Skeletal muscle cell (primary cell): ENCODE results near the gene LACRT.

ENCODE experiments used
- DNase-seq: peaks from one replicate; pipeline ENCODE4 v3.0.0-alpha.2; 2010; ENCODE audit warnings: low read depth
- H3K4me3 ChIP-seq: 2 replicates; pipeline ENCODE4 v1.5.1; 2011; ENCODE audit warnings: low read depth, mild to moderate bottlenecking, control low read depth, low read length, moderate library complexity

Gene LACRT

DNA sequence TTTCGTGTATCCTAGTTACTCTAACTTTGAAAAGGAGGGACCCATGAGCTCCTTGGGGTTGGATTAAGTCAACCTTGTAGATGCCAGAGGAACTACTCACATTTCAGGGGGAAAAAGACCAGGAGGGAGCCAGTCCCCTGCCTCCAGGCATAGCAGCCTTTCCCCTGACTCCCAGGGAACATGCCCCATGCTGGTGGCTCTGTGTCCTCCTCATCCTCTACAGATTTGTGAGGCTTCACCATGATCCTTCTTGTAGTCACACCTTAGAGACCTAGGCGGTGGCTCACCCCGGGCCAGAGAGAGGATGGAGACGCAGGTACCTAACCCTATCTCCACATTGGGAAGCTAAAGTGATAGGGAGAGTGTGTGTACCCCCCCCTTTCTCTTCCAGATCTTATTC, 30.3 kb downstream of the LACRT start:
- H3K4me3 ChIP-seq: no peak overlapping the region
- no peak for DNase-seq

DNA sequence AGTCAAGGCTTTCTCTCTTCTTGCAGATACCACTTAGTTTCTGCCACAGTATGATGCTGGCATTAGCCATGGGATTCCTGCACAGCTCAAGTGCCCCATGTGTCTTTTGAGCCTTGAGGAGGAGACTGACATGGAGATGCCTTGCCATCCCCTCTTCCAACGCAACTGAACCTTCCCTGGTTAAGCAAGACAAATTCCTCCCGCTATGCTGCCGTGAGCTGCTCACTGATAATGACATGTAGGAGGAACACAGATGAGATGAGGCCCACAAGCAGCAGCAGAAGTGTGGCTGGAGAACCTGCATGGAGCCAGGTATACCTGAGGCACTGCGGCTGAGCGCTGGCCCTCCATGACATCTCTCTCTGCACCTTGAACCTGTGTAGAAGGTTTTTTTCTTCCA, 30.8 kb downstream of the LACRT start:
- no peak for DNase-seq
- no peak overlapping the region for H3K4me3 ChIP-seq

DNA sequence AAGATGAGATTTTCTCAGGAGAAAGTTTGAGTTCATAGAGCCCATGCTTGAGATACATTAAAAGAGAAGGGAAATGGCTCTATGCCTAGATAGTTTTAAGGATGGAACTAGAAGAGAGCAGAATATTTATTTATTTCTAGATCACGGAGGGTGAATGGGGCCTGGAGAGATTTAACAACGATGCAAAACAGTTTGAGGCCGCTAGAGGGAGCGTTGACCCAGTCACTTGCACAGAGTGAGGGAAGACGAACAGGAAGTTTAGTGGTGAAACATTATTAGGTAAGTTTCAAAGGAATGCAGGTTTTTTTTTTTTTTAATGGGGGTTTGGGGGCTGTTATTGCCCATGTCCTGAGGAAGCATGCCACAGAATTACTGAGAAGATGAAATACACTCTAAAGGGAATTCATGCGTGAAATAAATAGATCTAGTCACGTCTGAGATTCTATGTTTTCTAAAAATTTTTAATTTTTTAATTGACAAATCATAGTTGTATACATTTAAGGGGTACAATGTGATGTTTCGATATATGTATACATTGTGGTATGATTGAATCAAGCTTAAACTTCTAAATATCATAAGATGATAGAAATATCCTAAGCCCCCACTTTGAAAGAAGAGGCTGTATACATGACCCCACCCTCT, 31.4 kb downstream of the LACRT start:
- no peak for DNase-seq
- no peak overlapping the region for H3K4me3 ChIP-seq

DNA sequence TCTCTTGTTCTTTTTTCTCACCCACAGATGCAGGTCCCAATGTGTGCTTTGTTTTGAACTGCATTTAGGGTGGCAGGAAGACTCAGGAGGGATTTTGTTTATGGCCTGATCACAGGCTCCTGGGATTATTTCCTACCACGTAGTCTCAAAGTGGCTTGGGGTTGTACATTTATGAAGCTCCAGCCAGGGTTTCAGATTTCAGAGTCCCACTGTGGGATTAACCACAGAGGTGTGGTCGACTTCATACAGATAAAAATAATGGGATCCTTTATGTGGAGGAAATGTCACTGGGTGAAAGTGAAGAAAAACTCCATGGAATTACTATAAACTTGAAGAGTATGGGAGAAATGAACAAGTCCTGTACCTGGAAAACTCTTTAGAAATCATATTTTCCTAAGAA, 32.0 kb downstream of the LACRT start:
- DNase-seq: no peak
- no peak overlapping the region for H3K4me3 ChIP-seq

DNA sequence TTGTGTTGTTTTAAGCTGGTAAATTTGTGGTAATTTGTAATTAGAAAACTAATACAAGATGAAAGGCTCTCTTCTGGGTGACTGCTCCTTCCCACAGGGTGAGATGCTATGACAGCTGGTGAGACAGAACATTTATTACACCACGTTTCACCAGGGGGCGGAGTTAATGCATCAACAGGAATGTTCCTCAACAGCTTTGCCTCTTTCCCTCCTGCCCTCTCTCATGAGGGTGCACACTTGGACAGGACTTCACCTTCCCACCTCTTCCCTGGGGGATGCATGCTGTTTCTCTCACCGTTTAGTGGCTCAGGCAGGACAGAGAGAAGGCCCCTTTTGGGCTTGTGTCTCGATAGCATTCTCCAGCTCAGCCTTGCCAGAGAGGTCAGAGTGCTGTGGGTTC, 32.9 kb downstream of the LACRT start:
- no peak for DNase-seq
- no peak overlapping the region for H3K4me3 ChIP-seq

DNA sequence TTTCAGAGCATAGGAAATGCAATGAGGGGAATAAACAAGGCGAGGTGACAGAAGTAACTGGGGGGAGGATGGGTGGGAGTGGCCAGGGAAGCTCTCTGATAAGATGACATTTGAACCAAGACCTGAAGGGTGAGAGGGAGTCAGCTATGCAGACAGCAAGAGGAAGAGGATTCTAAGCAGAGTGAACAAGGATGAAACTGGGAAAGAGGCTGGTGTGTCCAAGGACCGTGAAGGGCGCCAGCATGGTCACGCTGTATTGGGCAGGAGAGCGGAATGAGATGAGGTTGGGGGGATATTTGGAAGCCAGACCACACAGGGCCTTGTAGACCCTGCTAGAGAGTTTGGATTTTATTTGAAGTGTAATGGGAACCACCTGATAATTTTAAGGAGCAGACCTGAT, 35.7 kb downstream of the LACRT start:
- H3K4me3 ChIP-seq: no peak overlapping the region
- no peak for DNase-seq

DNA sequence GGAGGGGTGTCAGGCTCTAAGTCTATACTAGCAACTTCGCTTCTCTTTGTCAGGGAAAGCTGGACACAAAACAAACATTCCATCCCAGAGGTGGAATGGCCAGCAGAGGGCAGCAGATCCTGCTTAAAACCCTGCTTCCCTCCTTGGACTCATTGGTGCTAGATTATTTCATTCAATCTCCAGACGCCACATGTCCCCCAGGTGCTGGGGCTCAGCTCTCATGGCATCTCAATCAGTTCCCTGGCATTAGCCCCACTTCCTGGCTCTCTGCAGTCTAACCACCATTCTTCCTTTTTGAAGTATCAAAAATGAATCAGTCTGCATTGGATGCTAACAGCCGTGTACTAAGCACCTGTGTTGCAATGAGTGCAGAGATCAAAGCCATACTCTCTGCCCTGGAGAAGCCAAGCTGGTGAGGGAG, 38.2 kb downstream of the LACRT start:
- DNase-seq: no peak

DNA sequence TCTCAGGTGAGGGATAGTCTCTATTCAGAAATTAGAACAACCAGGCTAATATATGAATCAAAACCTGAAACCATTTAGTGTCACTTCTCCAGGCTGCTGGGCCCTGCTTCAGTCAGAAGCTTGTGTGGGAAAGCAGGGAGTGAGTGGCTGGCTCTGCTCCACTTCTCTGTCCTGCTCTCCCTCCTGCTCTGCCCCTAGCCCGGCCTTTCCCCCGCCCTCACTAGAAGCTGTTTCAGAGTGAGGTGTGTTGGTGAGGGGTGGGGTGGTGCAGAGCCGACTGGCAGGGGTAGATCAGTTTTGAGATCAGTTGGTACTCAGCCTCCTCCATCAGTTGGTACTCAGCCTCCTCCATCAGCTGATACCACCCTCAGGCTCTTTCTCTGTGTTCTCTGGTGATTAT, 39.2 kb downstream of the LACRT start:
- DNase-seq: no peak
- H3K4me3 ChIP-seq: no peak overlapping the region

More for the DNA sequence above, 38.2 kb downstream of the LACRT start:
- no peak overlapping the region for H3K4me3 ChIP-seq

DNA sequence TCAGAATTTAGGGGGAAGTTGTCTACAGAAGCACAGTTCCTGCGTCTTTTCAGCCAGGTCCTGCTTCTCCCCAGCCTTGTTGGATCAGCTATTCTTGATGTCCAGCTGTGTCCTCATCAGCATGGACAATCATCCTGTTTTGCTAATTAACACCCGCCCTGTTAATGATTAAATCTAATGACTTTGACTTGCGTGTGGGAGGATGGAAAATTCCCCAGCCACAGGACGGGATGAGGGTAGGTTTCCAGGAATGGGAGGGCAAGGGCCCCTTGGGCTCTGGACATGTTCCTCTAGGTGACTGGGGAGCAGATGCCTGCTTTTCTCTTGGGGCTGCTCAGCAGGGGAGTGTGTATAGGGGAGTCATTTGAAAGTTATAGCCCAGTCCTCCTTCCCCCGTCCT, 41.0 kb downstream of the LACRT start:
- H3K4me3 ChIP-seq: no peak overlapping the region
- no peak for DNase-seq

DNA sequence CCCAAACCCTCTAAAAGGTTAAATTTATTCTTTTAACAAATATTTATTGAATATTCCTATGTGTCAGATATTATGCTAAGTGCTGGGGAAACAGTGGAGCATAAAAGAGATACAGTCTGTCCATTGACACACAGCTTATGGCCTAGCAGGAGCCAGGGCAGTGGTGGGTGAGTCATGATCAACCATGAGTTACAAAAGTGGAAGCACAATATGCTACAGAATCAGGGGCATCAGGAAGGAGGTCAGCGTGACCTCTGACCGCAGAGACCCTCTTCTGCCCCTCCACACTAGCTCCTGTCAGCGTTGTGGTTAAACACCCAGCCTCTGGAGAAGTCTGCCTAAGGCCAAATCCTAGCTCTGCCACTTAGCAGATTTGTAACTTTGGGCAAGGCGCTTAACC, 41.6 kb downstream of the LACRT start:
- DNase-seq: no peak
- H3K4me3 ChIP-seq: no peak overlapping the region

DNA sequence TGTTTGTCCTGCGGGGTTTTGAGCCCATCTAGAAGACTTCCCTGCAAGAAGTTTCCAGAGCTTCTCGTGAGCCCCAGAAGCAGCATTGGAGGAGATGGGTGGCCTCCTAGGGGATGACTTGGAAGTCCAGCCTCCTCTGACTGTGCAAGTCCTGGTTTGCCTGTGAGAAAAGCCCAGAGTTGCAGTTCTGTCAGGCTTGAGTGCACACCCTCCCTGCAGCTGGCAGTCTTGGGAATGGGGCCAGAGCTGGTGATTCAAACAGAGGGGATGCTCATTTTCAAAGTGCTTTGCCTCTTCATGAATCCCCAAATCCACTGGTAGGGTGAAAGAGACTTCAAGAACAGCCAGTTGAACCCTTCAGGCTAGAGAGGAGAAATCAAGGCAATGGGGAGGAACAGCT, 42.4 kb downstream of the LACRT start:
- no peak overlapping the region for H3K4me3 ChIP-seq
- no peak for DNase-seq

DNA sequence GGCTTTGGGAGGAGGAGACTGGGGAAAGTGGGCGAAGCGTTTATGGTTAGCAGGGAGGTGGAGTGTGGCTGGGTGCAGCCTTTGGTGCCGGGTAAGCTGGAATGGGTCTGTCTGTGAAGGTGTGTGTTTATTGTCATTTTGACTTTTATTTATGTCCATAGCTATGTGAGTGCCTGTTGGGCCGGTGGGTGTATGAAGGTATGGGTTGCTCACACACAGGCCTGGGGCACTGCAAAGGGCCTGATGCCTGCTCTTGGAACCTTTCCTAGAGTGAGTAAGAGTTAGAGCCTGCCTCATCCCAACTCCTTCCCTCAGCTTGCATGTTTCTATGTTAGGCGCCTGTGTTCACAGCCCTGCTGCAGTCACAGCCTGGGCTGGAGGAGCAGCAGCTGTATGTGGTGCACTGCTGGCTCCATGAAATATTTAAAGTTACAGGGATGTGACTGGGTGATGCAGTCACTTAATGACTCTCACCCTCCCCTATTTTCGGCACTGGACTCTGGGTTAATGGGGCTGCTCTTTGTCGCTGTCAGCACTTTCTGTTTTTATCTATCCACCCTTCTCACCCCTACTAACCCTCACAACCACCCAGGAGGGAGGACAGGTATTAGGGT, 43.6 kb downstream of the LACRT start:
- DNase-seq: no peak
- H3K4me3 ChIP-seq: no peak overlapping the region

DNA sequence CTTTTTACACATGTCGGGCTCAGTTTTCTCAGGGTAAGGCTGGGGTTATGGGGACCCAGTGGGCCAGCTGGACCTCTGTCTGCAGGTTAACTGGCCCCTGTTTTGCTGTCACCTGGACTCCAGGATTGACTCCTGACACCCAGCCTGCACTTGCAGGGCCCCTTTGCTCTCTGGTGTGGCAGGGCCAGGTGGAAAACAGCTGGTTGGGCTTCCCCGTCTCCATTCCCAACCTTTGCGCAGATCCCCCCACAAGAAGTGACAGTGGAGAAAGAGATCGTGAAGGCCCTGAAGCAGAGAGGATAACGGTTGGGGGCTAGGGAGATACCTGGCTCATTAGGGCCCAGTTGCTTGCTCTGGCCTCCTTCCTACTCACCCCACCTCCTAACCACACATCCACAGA, 44.7 kb downstream of the LACRT start:
- no peak for DNase-seq
- no peak overlapping the region for H3K4me3 ChIP-seq

DNA sequence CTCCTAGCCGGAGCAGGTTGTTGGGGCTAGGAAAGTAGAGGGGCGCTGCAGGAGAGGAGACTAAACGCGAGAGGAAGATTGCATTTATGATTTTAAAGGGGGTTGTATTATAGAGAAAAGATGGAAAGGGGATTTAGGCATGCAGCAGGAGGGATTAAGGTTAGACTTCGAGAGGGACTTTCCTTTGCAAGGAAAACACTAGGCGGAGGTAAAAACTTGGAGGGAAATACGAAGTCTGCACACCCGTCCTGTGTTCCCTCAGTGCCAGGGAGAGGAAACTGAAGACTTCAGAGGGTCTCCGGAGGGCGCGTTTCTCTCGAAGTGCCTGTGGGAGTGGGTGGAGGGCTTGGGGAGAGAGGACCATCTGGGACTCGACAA, 45.8 kb downstream of the LACRT start:
- no peak overlapping the region for H3K4me3 ChIP-seq
- DNase-seq: no peak

DNA sequence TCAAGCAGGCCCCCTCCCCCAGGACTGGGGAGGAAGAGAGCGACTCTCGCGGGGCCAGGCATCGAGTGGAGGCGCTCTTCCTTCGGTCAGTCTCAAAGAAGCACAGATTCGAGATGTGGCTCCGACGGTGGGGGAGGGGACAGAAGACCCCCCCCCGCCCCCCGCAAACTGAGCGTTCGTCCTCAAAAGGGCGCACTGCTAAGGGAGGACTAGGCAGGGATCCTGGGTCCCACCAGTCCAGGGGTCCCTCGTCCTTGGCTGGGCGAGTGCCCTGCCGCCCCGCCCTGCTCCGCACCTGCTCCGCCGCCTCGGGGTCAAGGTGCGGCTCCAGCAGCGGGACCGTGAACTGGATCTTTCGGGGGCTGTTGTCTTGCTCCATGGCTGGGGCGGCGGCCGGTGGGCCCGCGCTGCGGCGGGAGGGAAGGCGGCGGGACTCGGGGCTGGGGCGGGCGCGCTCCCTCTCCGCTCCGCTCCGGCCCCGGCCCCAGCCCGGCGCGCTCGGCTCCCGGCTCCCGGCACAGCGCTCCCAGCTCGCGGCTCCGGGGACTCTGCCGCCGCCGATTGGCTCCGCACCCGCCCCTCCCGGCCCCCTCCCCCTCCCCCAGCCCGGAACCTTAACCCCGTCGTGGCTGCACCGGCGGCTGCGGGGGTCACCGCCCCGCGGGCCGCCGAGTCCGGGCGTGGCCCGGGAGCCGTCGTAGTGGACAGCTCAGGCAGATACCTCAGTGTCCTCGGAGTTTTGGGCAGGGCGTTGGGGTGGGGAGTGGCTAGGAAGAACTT, 46.4 kb downstream of the LACRT start, which contains the start of gene PPP1R1A:
TSS of gene PPP1R1A (minus strand) at position 550 of the 780 bp plus-strand sequence. CDS start at position 379, 171 bp downstream.
- no peak for DNase-seq
- H3K4me3 ChIP-seq: peak within 1 kb of the TSS; percentile 22

DNA sequence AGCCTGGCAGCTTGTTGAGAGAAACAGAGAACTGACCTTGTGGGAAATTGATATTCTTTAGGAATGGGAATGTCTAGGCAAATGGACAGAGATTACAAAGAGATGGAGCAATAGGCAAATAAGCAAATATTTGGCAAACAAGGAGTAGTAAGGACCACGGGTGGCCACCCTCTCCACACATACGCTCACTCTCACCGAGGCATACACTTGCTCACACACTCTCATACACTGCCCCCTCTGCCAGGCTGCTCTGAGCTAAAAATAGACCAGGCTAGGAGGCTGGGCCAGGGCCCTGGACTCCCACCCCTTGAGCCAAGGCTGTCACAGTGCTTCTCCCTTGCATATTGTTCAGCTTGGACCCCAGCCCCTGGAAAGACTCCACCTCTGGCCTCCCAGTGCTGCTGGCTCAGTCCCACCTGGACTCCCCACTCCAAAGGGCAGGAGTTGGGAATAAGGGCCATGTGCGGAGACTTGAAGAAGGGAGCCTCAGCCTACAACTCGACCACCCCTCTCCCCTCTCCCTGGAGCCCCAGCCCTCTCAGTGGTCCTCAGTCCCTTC, 47.3 kb downstream of the LACRT start:
- no peak overlapping the region for H3K4me3 ChIP-seq
- DNase-seq: no peak

DNA sequence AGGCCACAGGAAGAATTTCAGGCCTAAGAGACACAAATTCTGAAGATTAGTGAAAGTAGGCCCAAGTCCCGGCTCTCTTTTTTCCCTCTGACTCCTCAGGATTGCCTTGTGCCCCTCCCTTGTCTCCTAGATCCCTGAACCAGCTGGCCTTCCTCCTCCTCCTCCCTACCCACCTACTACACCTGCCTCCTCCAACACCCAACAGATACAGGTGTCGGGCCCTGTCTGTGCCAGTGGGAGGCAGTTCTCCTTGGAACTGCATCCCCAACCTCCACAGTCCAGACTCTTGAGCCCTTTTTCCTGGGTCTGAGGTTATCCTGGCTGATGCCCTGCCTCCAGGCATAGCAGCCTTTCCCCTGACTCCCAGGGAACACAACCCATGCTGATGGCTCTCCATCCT, 48.1 kb downstream of the LACRT start:
- H3K4me3 ChIP-seq: no peak overlapping the region
- DNase-seq: no peak

DNA sequence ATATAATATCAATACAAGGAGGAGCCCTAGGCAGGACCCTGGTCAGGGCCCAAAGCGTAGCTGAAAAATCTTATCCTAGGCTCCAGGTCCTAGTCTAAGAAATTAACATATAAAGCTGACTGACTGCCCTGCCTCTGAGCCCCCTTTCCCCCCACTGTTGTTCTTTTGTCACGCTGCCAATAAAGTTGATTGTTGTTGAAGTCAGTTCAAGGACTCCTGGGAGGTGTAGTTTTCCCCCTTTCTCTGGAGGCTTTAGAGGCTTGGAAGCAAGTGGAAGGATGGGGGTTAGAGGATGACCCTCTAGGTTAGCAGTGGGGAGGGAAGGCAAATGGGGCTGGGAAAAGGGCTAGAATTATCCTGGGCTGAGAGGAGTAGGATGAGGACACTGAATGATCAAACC, 49.5 kb downstream of the LACRT start:
- no peak for DNase-seq
- no peak overlapping the region for H3K4me3 ChIP-seq

DNA sequence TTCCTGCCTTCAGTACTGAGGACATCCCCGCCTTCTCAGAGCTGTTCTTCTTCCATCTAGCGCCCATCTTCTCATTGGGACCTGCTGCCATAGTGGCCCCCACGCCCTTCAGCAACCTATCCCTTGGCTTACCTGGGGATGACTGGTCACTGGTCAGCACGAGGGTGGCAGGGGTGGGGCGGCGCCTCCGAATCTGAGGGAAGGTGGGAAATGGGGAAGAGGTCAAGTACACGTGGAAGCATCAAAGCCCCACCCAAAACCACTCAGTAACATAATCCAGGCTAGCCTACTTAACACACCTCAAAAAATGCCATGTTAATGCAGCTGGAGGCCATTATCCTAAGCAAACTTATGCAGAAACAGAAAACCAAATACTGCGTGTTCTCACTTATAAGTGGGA, 50.6 kb downstream of the LACRT start:
- no peak for DNase-seq
- H3K4me3 ChIP-seq: no peak overlapping the region

DNA sequence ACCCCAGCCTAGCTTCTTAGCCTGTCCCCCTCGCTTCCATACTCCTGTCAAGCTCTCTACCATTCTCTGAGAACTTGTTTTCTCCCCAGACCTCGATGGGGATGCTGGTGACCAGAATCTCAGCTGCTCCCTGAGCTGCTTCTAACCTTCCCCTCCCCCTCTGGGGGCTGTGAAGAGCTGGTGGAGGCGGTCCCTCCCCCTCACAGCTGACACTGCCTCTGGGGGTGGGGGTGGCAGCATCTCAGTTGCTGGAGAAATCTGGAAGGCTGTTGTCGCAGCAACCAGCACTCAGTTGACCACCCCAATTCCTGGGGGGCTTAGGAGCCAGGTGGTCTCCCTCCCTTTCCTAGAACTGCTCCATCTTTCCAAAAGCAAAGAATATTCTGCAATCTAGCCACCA, 51.0 kb downstream of the LACRT start:
- no peak overlapping the region for H3K4me3 ChIP-seq

DNA sequence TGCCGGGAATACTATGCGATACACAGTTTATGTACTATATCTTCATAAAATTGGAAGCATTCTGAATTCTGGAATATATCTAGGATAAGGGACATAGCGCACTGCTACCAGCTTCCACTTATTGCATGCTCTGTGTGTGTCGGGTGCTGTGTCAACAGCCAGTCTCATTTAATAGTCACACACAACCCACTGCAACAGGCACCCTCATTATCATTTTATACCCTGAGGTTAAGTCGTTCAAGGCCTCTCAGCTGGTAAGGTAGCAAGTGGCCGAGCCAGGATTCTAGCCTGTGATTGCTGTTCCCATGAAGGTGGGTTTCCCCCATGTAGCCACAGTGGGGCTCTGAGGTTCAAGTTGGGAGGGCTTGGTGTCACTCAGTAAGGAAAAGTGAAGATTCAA, 53.3 kb downstream of the LACRT start:
- H3K4me3 ChIP-seq: no peak overlapping the region
- DNase-seq: no peak

More for the DNA sequence above, 51.0 kb downstream of the LACRT start:
- DNase-seq: no peak
